Sigmoid colon (tissue), 4 donors: ENCODE measurements around the gene ATF1.

ENCODE experiments used
- CTCF ChIP-seq, 4 experiments: fragments of 450-650 bp in 3 of 4; fragments of 200-600 bp in 1 of 4; IDR thresholded peaks; one replicate each; pipeline ENCODE4 v1.5.1; 2016 to 2019; ENCODE audit warnings: antibody characterized with exemption in 4 of 4, mild to moderate bottlenecking in 3 of 4, moderate library complexity in 2 of 4
- EP300 ChIP-seq, 4 donors: sonication (generic); formaldehyde crosslinking; IDR thresholded peaks; one replicate each; pipeline ENCODE4 v1.6.1; 2017; ENCODE audit warnings: antibody characterized with exemption in 4 of 4
- POLR2A ChIP-seq, 2 donors: fragments of 450-650 bp; IDR thresholded peaks; one replicate each; pipeline ENCODE4 v1.6.1; 2016; ENCODE audit warnings: antibody characterized with exemption in 2 of 2, mild to moderate bottlenecking in 2 of 2, moderate library complexity in 2 of 2
- POLR2AphosphoS5 ChIP-seq, 4 donors: sonication (generic); formaldehyde crosslinking; IDR thresholded peaks; one replicate each; pipeline ENCODE4 v1.6.1; 2017; ENCODE audit warnings: antibody characterized with exemption in 4 of 4

- TF ChIP-seq CTCF (IDR thresholded peaks at IDR 0.05) (no peak), POLR2AphosphoS5 (IDR thresholded peaks at IDR 0.05) (no peak), POLR2A (IDR thresholded peaks at IDR 0.05) (no peak), EP300 (IDR thresholded peaks at IDR 0.05) (no peak)
These were observed 75.1 kb downstream of the ATF1 start for GRCh38 chr12:50839042-50839441.
